Prostate gland (tissue), 2 donors: Measurements from ENCODE around the gene LAMTOR5.

ENCODE experiments used
- CTCF ChIP-seq, 4 experiments: fragments of 200-600 bp in 2 of 4; fragments of 450-650 bp in 2 of 4; sonication (generic) in 2 of 4; IDR thresholded peaks; 1 replicate in 3 of 4; 2 replicates in 1 of 4; pipeline ENCODE4 v1.5.1; 2016 to 2019; ENCODE audit warnings: antibody characterized with exemption in 4 of 4, mild to moderate bottlenecking in 2 of 4, moderate library complexity in 2 of 4
- POLR2A ChIP-seq: fragments of 450-650 bp; IDR thresholded peaks from one replicate; pipeline ENCODE4 v1.6.1; 2016; ENCODE audit warnings: antibody characterized with exemption, mild to moderate bottlenecking
- POLR2AphosphoS5 ChIP-seq: sonication (generic); formaldehyde crosslinking; IDR thresholded peaks from one replicate; pipeline ENCODE4 v1.6.1; 2017; ENCODE audit warnings: antibody characterized with exemption

- TF ChIP-seq POLR2A (no peak), CTCF (IDR thresholded peaks at IDR 0.05) (no peak), POLR2AphosphoS5 (no peak)
Observed at GRCh38 chr1:110355321-110355720, 52.2 kb downstream of the LAMTOR5 start.
